Astrocyte (in vitro differentiated cells and primary cell): ENCODE measurements around the gene DYNLT2. TPM values are rescaled to one million over a fixed set of nuclear protein-coding genes. Genes with fewer than 3 reads are reported as not detected.

ENCODE experiments used
- DNase-seq: peaks from one replicate; pipeline ENCODE4 v3.0.0-alpha.2; 2010; ENCODE audit warnings: low read depth
- FAIRE-seq: peaks from 2 replicates; lab custom pipeline; 2011; peaks lifted over from hg19 to GRCh38; lab: Jason Lieb, UNC
- H2AFZ ChIP-seq: 2 replicates; pipeline ENCODE4 v1.6.0; 2012; ENCODE audit warnings: low read depth, low read length, inconsistent platforms
- H3K27ac ChIP-seq: 2 replicates; pipeline ENCODE4 v1.5.1; 2011; ENCODE audit warnings: low read depth, low read length, inconsistent platforms
- H3K27me3 ChIP-seq: 2 replicates; pipeline ENCODE4 v1.6.0; 2011; ENCODE audit warnings: low read length, inconsistent platforms; ENCODE audit not compliant: insufficient read depth
- H3K36me3 ChIP-seq: 2 replicates; pipeline ENCODE4 v1.5.1; 2011; ENCODE audit warnings: low read length, inconsistent platforms; ENCODE audit not compliant: insufficient read depth
- H3K4me1 ChIP-seq: 2 replicates; pipeline ENCODE4 v1.5.1; 2011; ENCODE audit warnings: low read length, inconsistent platforms; ENCODE audit not compliant: insufficient read depth
- H3K4me2 ChIP-seq: 2 replicates; pipeline ENCODE4 v1.6.0; 2012; ENCODE audit warnings: low read length, inconsistent platforms
- H3K4me3 ChIP-seq: 2 replicates; pipeline ENCODE4 v1.5.1; 2011; ENCODE audit warnings: low read depth, mild to moderate bottlenecking, low read length, inconsistent platforms; ENCODE audit not compliant: insufficient read depth
- H3K79me2 ChIP-seq: 2 replicates; pipeline ENCODE4 v1.6.0; 2012; ENCODE audit warnings: mild to moderate bottlenecking, low read length, inconsistent platforms; ENCODE audit not compliant: insufficient read depth
- H3K9ac ChIP-seq: 2 replicates; pipeline ENCODE4 v1.6.0; 2012; ENCODE audit warnings: mild to moderate bottlenecking, low read length, inconsistent platforms
- H3K9me3 ChIP-seq: 2 replicates; pipeline ENCODE4 v1.5.1; 2012; ENCODE audit warnings: low read depth, mild to moderate bottlenecking, low read length, inconsistent platforms; ENCODE audit not compliant: insufficient read depth
- H4K20me1 ChIP-seq: 2 replicates; pipeline ENCODE4 v1.6.0; 2012; ENCODE audit warnings: low read length, inconsistent platforms; ENCODE audit not compliant: insufficient read depth
- H3K27ac Mint-ChIP-seq: one replicate; pipeline ENCODE4 v1.8.0; 2021; ENCODE audit warnings: mild to moderate bottlenecking, mixed read lengths; ENCODE audit not compliant: unreplicated experiment
- H3K27me3 Mint-ChIP-seq: one replicate; pipeline ENCODE4 v1.8.0; 2021; ENCODE audit warnings: low read depth, mixed read lengths; ENCODE audit not compliant: unreplicated experiment
- H3K36me3 Mint-ChIP-seq: one replicate; pipeline ENCODE4 v1.8.0; 2021; ENCODE audit warnings: low read depth, mixed read lengths; ENCODE audit not compliant: unreplicated experiment
- H3K4me1 Mint-ChIP-seq: one replicate; pipeline ENCODE4 v1.8.0; 2021; ENCODE audit warnings: low read depth, mixed read lengths; ENCODE audit not compliant: unreplicated experiment
- H3K4me3 Mint-ChIP-seq: one replicate; pipeline ENCODE4 v1.8.0; 2021; ENCODE audit warnings: mild to moderate bottlenecking, moderate library complexity, mixed read lengths; ENCODE audit not compliant: unreplicated experiment
- H3K9me3 Mint-ChIP-seq: one replicate; pipeline ENCODE4 v1.8.0; 2021; ENCODE audit warnings: mild to moderate bottlenecking, mixed read lengths; ENCODE audit not compliant: unreplicated experiment
- EZH2 ChIP-seq: IDR thresholded peaks from 2 replicates; pipeline ENCODE4 v1.6.1; 2012; ENCODE audit warnings: mild to moderate bottlenecking, low read length, inconsistent platforms; ENCODE audit not compliant: insufficient read depth
- total RNA-seq: library from RNA; stranded (reverse); gene quantifications from 2 replicates; pipeline ENCODE4 v1.2.1, GENCODE V29; 2021
- TF ChIP-seq, protein P1 (sequence below): IDR thresholded peaks from 2 replicates; pipeline ENCODE4 v1.5.1; 2011; ENCODE audit warnings: low read depth, mild to moderate bottlenecking, inconsistent platforms, low read length, moderate library complexity; ENCODE audit not compliant: insufficient read depth

The DYNLT2 gene
- total RNA-seq, 1 donor from 2014 or later: 1.0 TPM

DNA sequence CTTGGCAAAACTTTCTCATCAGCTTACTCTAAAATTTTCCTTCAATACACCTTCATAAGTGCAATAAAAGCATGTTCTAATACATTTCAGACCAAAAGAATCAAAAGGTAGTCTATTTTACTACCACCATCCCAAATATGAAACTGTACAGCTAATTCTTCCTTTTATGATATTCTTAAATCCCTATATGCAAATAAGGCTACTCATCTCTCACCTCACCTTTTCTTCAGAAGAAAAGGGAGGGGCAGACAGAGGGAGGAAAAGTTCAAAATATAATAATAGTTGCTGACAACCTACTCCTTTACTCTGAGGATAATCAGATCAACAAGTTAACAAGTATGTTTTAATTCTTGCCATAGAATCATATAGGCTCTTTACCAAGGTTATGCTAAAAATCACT lies 42.1 kb downstream of the DYNLT2 start:
- no peak overlapping the region for H3K27ac ChIP-seq

DNA sequence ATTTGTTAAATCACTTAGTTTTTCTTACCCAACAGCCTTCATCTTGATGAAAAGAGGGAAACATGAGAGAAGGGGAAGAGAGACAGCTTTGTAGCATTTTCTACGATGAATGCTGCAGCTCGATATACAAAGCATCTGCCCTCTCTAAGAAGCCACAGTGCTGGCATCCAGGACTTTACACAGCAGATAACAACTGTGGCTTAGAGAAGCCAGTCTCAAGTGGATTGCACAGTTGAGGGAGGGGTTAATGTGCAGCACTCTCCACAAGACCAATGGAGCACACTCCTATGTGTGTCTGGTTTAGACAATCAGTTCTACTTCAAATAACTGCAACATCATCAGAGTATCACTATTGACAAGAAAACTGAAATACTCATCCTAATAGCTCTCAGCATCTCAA lies 43.6 kb downstream of the DYNLT2 start:
- peaks cover 19% of the 10 kb centered on the region for H3K36me3 ChIP-seq
- no peaks in the 10 kb centered on the region for H3K27me3 ChIP-seq
- no peak overlapping the region for H3K4me3 ChIP-seq
- no peaks in the 10 kb centered on the region for H3K27me3 Mint-ChIP-seq
- H3K9ac ChIP-seq: no peak overlapping the region
- no peak overlapping the region for H3K4me2 ChIP-seq
- peaks cover 19% of the 10 kb centered on the region for H3K4me1 Mint-ChIP-seq
- H2AFZ ChIP-seq: no peak overlapping the region
- peaks cover 31% of the 10 kb centered on the region for H3K79me2 ChIP-seq
- FAIRE-seq: no peak
- H3K27ac Mint-ChIP-seq: no peak overlapping the region
- H3K9me3 ChIP-seq: no peaks in the 10 kb centered on the region
- H3K36me3 Mint-ChIP-seq: no peaks in the 10 kb centered on the region
- peaks cover 16% of the 10 kb centered on the region for H3K4me1 ChIP-seq
- H3K27ac ChIP-seq: no peak overlapping the region
- peaks cover 23% of the 10 kb centered on the region for H4K20me1 ChIP-seq
- DNase-seq: no peak
- TF ChIP-seq EZH2: no peak
- H3K4me3 Mint-ChIP-seq: no peak overlapping the region
- no peaks in the 10 kb centered on the region for H3K9me3 Mint-ChIP-seq

More for the DNA sequence above, 42.1 kb downstream of the DYNLT2 start:
- no peak for FAIRE-seq
- Histone ChIP-seq H3K9ac (no peak overlapping the region), H3K79me2 (peaks cover 16% of the 10 kb centered on the region), H3K9me3 (no peaks in the 10 kb centered on the region), H3K4me2 (no peak overlapping the region), H3K4me3 (no peak overlapping the region), H3K36me3 (peaks cover 16% of the 10 kb centered on the region), H3K4me1 (peaks cover 7% of the 10 kb centered on the region), H3K27me3 (no peaks in the 10 kb centered on the region), H4K20me1 (peaks cover 8% of the 10 kb centered on the region), H2AFZ (no peak overlapping the region)
- Mint-ChIP-seq H3K36me3 (no peaks in the 10 kb centered on the region), H3K4me1 (peaks cover 18% of the 10 kb centered on the region), H3K9me3 (no peaks in the 10 kb centered on the region), H3K27me3 (no peaks in the 10 kb centered on the region), H3K4me3 (no peak overlapping the region), H3K27ac (no peak overlapping the region)
- TF ChIP-seq, protein P1, sequence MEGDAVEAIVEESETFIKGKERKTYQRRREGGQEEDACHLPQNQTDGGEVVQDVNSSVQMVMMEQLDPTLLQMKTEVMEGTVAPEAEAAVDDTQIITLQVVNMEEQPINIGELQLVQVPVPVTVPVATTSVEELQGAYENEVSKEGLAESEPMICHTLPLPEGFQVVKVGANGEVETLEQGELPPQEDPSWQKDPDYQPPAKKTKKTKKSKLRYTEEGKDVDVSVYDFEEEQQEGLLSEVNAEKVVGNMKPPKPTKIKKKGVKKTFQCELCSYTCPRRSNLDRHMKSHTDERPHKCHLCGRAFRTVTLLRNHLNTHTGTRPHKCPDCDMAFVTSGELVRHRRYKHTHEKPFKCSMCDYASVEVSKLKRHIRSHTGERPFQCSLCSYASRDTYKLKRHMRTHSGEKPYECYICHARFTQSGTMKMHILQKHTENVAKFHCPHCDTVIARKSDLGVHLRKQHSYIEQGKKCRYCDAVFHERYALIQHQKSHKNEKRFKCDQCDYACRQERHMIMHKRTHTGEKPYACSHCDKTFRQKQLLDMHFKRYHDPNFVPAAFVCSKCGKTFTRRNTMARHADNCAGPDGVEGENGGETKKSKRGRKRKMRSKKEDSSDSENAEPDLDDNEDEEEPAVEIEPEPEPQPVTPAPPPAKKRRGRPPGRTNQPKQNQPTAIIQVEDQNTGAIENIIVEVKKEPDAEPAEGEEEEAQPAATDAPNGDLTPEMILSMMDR: no peak
- no peak for TF ChIP-seq EZH2
- DNase-seq: no peak

DNA sequence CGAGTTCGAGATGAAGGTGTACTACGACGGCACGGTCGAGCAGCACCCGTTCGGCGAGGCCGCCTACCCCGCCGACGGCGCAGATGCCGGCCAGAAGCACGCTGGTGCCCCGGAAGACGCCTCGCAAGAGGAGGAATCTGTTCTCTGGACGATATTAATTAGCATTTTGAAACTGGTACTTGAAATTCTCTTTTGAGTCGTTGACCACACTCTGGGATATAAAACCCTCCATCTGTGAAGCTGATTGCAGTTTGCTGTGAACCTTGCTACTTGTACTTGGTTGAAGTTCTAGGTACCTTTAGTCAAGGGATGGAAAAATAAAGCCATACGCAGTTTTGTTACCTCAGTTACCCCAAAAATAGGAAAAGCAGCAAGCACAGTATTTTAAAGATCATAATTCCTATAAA lies 48.5 kb downstream of the DYNLT2 start:
- Histone ChIP-seq H3K27me3 (no peaks in the 10 kb centered on the region), H3K4me3 (peak overlapping the region; percentile 83), H3K9ac (peak overlapping the region; percentile 95), H3K27ac (peak overlapping the region; percentile 87), H4K20me1 (peaks cover 28% of the 10 kb centered on the region), H3K4me2 (peak overlapping the region; percentile 86), H3K4me1 (peaks cover 29% of the 10 kb centered on the region), H3K79me2 (peaks cover 68% of the 10 kb centered on the region), H3K9me3 (no peaks in the 10 kb centered on the region), H3K36me3 (peaks cover 7% of the 10 kb centered on the region), H2AFZ (peak overlapping the region; percentile 76)
- H3K9me3 Mint-ChIP-seq: no peaks in the 10 kb centered on the region
- no peak for DNase-seq
- TF ChIP-seq, protein P1: no peak
- no peak for TF ChIP-seq EZH2
- peaks cover 25% of the 10 kb centered on the region for H3K4me1 Mint-ChIP-seq
- peak overlapping the region; percentile 89 for H3K27ac Mint-ChIP-seq
- no peaks in the 10 kb centered on the region for H3K27me3 Mint-ChIP-seq
- FAIRE-seq: no peak
- H3K4me3 Mint-ChIP-seq: peak overlapping the region; percentile 92
- peaks cover 2% of the 10 kb centered on the region for H3K36me3 Mint-ChIP-seq
